ENCODE data around the gene PHF14.

Gene PHF14

GRCh38 chr7:11082121-11082520, 108.4 kb downstream of the PHF14 start:
- DNase-seq (ENCODE audit: low read depth) = no peak
- TF ChIP-seq CTCF (conservative IDR thresholded peaks at IDR 0.05; ENCODE audit: low read length) = no peak
- H3K4me3 ChIP-seq (ENCODE audit: low read length) = no peak overlapping the region

GRCh38 chr7:11082552-11083213, 109.0 kb downstream of the PHF14 start:
- no peak overlapping the region for H3K4me3 ChIP-seq (ENCODE audit: low read length)
- DNase-seq (ENCODE audit: low read depth) = peak; percentile 2
- TF ChIP-seq CTCF (conservative IDR thresholded peaks at IDR 0.05; ENCODE audit: low read length) = no peak

GRCh38 chr7:11083214-11083568, 109.5 kb downstream of the PHF14 start:
- no peak overlapping the region for H3K4me3 ChIP-seq (ENCODE audit: low read length)
- TF ChIP-seq CTCF (conservative IDR thresholded peaks at IDR 0.05; ENCODE audit: low read length) = no peak
- DNase-seq (ENCODE audit: low read depth) = no peak

GRCh38 chr7:11104578-11104977, 130.9 kb downstream of the PHF14 start:
- TF ChIP-seq CTCF (conservative IDR thresholded peaks at IDR 0.05; ENCODE audit: low read length) = no peak
- DNase-seq (ENCODE audit: low read depth) = no peak
- H3K4me3 ChIP-seq (ENCODE audit: low read length) = no peak overlapping the region

- no peak for TF ChIP-seq CTCF (conservative IDR thresholded peaks at IDR 0.05; ENCODE audit: low read length)
- no peak for DNase-seq (ENCODE audit: low read depth)
- no peak overlapping the region for H3K4me3 ChIP-seq (ENCODE audit: low read length)
These were observed 136.0 kb downstream of the PHF14 start for GRCh38 chr7:11109659-11110058.

- no peak for TF ChIP-seq CTCF (conservative IDR thresholded peaks at IDR 0.05; ENCODE audit: low read length)
- H3K4me3 ChIP-seq (ENCODE audit: low read length) = no peak overlapping the region
- DNase-seq (ENCODE audit: low read depth) = no peak
These were observed 146.5 kb downstream of the PHF14 start for GRCh38 chr7:11120068-11120664.

GRCh38 chr7:11120675-11121220, 147.1 kb downstream of the PHF14 start:
- no peak for DNase-seq (ENCODE audit: low read depth)
- no peak overlapping the region for H3K4me3 ChIP-seq (ENCODE audit: low read length)
- TF ChIP-seq CTCF (conservative IDR thresholded peaks at IDR 0.05; ENCODE audit: low read length) = no peak

Measured in AG10803 (cell line).